Motor neuron (in vitro differentiated cells): ENCODE measurements around the gene MAP1B. TPM values are rescaled to one million over a fixed set of nuclear protein-coding genes. Genes with fewer than 3 reads are reported as not detected.
"Not testable (repeated sequence)": the region's sequence is repeated elsewhere in the genome, so short reads cannot be mapped to it uniquely, and the experiment has no call there.

Experiments
- ATAC-seq, 8 experiments: fragments of 200-7000 bp; cut with Tn5 transposase; replicated peaks in 6 of 8; 2 replicates each; pipeline ENCODE4 v1.8.0; 2021; ENCODE audit warnings: mild to moderate bottlenecking in 8 of 8, moderate library complexity in 8 of 8
- H3K27ac ChIP-seq, 2 donors: fragments of 250-450 bp; sonication (Bioruptor Pico); 2 replicates each; pipeline ENCODE4 v1.9.0; 2021; ENCODE audit warnings: antibody characterized with exemption in 2 of 2, mild to moderate bottlenecking in 2 of 2, moderate library complexity in 1 of 2
- H3K4me1 ChIP-seq, 2 donors: fragments of 250-450 bp; sonication (Bioruptor Pico); replicated peaks in 1 of 2; 2 replicates each; pipeline ENCODE4 v1.6.1; 2021; ENCODE audit warnings: antibody characterized with exemption in 2 of 2, mild to moderate bottlenecking in 2 of 2, moderate library complexity in 1 of 2
- H3K4me3 ChIP-seq, 5 donors: fragments of 250-450 bp; sonication (Bioruptor Pico); 2 replicates each; pipeline ENCODE4 v1.9.0; 2021; ENCODE audit warnings: antibody characterized with exemption in 5 of 5, mild to moderate bottlenecking in 5 of 5, moderate library complexity in 4 of 5
- WGBS, 10 experiments: fragments of 450-650 bp; shearing (Covaris generic); methylation state at CpG; one replicate each; pipeline ENCODE4 v1.0.0; 2022; 5-methylcytosine and 5-hydroxymethylcytosine counted together
- in situ Hi-C, 9 experiments: fragments of 400-800 bp; cut with MboI; loops; one replicate each; pipeline ENCODE4 v1.15.0; 2021; ENCODE audit warnings: low sequenced_read_pairs in 9 of 9, low pct_unique_long_range_greater_than_20kb in 2 of 9; ENCODE audit not compliant: unreplicated experiment in 9 of 9
- total RNA-seq, 8 experiments: library from RNA; unstranded; fragments of 300-600 nt; gene quantifications; 2 replicates each; pipeline versions ENCODE4 v1.2.3 to v1.2.4, GENCODE V29; 2022

The MAP1B gene
- total RNA-seq, 8 experiments from 2014 or later, result 36.3 to 576 (median 371) TPM

DNA sequence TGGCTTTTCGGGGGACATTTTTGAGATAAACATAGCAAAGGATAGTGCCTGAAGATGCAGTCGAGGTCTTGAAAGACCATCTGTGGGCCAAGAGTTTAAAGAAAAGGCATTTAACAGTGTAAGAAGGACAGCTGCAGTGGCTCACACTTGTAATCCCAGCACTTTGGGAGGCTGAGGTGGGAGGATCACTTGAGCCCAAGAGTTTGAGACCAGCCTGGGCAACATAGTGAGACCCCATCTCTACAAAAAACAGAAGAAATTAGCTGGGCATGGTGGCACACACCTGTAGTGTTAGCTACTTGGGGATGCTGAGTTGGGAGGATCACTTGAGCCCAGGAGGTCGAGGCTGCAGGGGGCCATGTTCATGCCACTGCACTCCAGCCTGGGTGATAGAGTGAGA, 63.9 kb downstream of the MAP1B start:
- in situ Hi-C loops, H3K27ac ChIP-seq, H3K4me3 ChIP-seq, ATAC-seq: not testable (repeated sequence)
- 33 to 100% (median 94%) methylated on average over 1 to 2 of the region's 3 CpGs; no CpG with 5 or more reads in 1 of the 10 experiments for WGBS, 10 experiments
- peaks cover 44 to 78% of the 10 kb centered on the region in 2 donors for H3K4me1 ChIP-seq

DNA sequence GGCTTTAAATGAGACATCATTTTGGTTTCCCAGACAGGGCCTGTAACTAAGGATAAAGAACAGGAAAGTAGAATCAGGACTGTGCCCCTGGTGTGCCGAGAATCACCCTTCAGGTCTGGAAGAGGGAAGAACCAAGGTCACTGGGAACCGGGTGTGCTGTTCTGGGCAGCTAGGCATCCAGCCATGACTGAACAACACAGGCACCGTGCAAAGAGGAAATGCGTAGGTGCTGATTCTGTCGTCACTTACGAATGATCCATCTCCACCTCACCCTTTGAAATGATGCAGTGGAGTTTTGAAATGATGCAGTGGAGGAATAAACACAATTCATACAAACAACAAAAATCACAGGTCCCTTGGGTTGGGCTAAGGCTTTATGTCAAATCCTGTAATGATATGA, 64.4 kb downstream of the MAP1B start:
- peaks cover 39 to 73% of the 10 kb centered on the region in 2 donors for H3K4me1 ChIP-seq
- H3K4me3 ChIP-seq, result no peak overlapping the region
- ATAC-seq, result no peak
- in situ Hi-C loops, result no loop called here
- no peak overlapping the region for H3K27ac ChIP-seq
- 80 to 100% (median 98%) methylated on average over 1 to 5 of the region's 6 CpGs; no CpG with 5 or more reads in 6 of the 10 experiments for WGBS, 10 experiments

DNA sequence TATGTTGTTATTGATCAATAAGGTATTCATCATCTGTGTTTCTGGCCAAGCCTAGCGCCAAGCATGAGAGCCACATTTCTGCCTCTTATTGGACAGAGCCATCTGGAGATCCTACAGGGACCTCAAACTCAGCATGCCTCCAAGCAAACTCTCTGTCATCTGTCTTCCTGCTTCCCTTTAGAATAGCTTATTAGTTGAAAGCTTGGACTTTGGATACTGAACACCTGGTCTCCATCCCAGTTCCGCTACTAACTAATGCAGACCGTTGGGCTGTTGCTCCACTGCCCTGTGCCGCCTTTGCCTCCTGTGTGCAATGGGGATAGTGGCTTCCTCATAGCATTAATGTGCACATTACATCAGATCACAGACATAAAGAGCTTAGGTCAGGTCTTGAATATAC, 65.5 kb downstream of the MAP1B start:
- 57 to 100% (median 89%) methylated on average over 1 to 4 of the region's 4 CpGs; no CpG with 5 or more reads in 1 of the 10 experiments for WGBS, 10 experiments
- ATAC-seq, result peak in 5 of 8 experiments; percentile 41 to 86 (median 53)
- Histone ChIP-seq H3K4me1 (peaks cover 29 to 62% of the 10 kb centered on the region in 2 donors), H3K27ac (no peak overlapping the region), H3K4me3 (no peak overlapping the region)
- in situ Hi-C loops, result no loop called here

DNA sequence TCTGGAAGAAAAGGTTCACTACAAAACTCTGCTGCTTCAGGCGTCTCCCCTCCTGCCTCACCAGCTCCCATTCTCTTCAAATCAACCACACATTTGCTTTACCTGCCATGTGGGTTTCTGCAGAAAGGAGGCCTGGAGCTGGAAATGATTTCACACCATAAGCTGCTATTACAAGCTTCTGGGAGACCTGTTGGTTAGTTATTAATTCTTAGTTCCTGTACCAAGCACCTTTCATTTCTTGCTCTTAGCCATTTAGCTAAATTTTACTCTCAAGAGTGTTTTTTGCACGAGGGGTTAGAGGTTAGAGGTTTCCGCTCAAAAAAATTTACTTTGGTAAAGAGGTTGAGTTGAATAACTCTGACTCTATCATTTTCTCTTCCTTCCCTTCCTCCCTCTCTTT, 70.3 kb downstream of the MAP1B start:
- in situ Hi-C loops, result no loop called here
- no peak overlapping the region for H3K27ac ChIP-seq
- peaks cover 37 to 47% of the 10 kb centered on the region in 2 donors for H3K4me1 ChIP-seq
- ATAC-seq, result no peak
- no peak overlapping the region for H3K4me3 ChIP-seq
- WGBS, 10 experiments, result 71 to 100% (median 83%) methylated on average over 1 to 3 of the region's 3 CpGs; no CpG with 5 or more reads in 1 of the 10 experiments

DNA sequence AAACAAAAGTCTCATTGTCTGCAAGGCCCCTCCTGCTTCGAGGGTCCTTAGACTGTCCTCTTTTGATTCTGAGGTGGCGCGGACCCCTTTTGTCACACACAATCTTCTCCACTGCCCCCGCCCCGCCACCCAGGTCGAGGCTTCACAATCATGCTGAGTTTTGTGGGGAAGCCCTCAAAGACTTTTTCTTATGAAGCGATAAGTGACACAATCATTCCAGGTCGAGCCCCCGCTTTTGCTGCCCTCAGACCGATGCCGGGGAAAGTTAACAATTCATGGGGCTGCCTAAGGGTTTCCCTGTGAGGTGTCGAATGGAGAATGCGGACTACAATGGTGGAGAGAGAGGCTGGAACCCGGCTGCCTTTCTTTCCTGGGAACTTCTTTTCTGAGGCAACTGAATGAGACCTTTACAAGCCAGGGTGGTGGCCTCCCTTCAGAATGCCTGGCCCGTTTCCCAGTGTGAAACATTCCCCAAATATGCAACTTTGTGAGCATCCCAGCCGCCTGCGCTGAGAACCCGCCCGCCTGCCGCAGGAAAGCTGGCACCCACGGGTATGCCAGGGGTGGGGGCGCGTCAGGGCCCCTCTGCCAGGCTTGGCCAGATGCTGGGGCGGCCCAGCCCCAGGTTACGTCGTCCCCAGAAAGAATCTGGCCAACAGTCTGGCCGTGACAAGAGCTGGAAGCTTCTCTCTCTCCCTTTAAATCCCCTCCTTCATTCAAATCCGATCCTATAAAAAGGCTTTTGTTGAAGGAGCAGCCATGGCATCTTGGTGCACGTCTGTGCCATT, 71.9 kb downstream of the MAP1B start:
- 0 to 31% (median 24%) methylated on average over 2 to 13 of the region's 29 CpGs; no CpG with 5 or more reads in 1 of the 10 experiments for WGBS, 10 experiments
- Histone ChIP-seq H3K4me1 (peaks cover 44 to 45% of the 10 kb centered on the region in 2 donors), H3K4me3 (no peak overlapping the region), H3K27ac (peak overlapping the region; percentile 35 to 76)
- ATAC-seq, result peak; percentile 48 to 98 (median 74)
- in situ Hi-C loops, result no loop called here

DNA sequence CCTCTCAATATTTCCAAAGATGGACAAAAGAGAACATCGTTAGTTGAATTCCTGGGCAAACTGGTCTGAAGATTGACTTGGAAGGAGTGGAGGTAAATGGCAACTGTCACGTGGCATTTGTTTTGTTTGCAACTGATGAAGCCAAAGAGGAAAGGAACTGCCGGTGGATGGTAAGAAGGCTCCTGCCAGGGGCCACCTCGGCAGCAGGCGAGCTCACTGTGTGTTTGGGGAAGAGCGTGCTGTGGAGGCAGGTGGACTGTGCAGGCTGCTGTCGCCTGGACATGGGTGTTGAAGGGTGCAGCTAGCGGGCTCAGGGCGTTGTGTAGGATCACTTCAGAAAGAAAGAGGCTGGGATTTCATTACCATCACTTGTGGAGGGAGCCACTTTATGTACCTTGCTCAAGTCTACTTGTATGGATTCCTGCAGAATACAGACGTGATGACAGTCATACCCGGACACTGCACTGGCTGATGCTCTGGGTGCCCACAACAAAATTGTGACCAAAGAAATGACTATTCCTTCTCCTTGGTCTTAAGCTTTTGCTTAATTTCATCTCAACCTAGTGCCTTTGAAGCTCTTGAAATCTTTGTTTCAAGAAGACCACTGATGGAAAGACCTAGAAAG, 72.7 kb downstream of the MAP1B start:
- H3K4me3 ChIP-seq, result no peak overlapping the region
- peak in 4 of 8 experiments; percentile 2 to 35 (median 6) for ATAC-seq
- WGBS, 10 experiments, result 20 to 72% (median 35%) methylated on average over 1 to 10 of the region's 11 CpGs; no CpG with 5 or more reads in 2 of the 10 experiments
- H3K27ac ChIP-seq, result peak overlapping the region; percentile 35 to 76
- in situ Hi-C loops, result no loop called here
- H3K4me1 ChIP-seq, result peaks cover 44 to 45% of the 10 kb centered on the region in 2 donors

DNA sequence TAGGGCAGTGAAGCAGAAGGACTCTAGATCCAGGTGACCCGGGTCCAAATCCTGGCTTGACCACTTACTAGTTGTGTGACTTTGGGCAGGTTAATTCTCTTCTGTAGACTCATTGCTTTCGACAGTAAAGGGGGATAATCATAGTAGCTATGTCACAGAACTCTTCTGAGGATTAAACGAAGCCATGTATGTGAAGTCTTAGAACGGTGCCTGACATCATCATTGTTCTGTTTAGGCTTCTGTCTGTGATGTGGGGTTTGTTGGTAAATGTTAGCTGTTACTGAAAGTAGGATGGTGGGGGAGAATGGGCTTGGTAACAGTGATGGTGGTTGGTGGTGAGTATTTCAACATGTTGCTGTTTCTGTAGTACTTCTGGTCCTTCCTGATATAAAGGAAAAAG, 73.7 kb downstream of the MAP1B start:
- in situ Hi-C loops, result no loop called here
- peaks cover 44 to 45% of the 10 kb centered on the region in 2 donors for H3K4me1 ChIP-seq
- no peak overlapping the region for H3K4me3 ChIP-seq

DNA sequence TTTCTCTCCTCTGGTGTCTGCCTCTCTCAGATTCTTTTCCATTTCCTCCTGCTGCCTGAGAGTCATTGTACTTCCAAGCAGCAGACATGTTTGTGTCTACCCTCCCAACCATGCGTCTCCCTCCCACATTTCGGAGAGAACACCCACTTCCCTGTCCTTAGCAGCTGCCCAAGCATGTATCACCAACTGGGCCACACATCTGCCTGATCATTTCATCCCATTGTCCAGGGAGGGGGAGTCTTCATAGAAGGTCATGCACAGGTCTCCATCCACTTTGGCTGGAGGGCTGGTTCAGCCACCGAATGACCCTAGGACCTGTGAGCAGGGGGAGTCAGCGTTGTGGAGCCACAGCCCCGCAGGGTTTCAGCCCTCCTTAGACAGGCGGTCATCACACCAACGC, 75.4 kb downstream of the MAP1B start:
- ATAC-seq, result peak in 3 of 8 experiments; percentile 5 to 24 (median 6)
- Histone ChIP-seq H3K4me1 (peaks cover 44 to 45% of the 10 kb centered on the region in 2 donors), H3K27ac (peak overlapping the region in 1 of 2 donors; percentile 36), H3K4me3 (no peak overlapping the region)
- in situ Hi-C loops, result no loop called here
- 7 to 17% (median 9%) methylated on average over 1 to 6 of the region's 7 CpGs; no CpG with 5 or more reads in 7 of the 10 experiments for WGBS, 10 experiments

More for the DNA sequence above, 73.7 kb downstream of the MAP1B start:
- 30 to 83% (median 45%) methylated on average over 1 to 4 of the region's 4 CpGs; no CpG with 5 or more reads in 3 of the 10 experiments for WGBS, 10 experiments
- no peak for ATAC-seq
- no peak overlapping the region for H3K27ac ChIP-seq

DNA sequence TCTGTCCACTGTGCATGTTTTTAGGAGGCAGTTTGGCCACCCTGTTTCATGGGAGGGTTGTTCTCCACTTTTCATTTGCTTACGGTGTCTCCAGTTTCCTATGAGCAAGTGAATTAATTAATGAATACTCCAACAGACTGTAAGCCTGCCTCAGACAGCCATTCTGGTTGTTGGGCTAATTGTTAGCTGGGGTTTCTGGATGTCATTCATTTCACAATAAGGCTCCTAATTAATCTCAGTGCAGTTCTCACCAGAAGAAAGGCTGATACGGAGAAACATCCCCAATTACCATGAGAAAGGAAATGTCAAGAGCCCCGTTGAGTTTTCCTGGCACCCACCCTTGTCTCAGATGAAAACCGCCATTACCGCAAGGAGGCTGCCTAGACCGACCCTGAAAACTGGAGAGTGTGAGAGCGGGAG, 75.8 kb downstream of the MAP1B start:
- Histone ChIP-seq H3K4me1 (peaks cover 44 to 45% of the 10 kb centered on the region in 2 donors), H3K4me3 (no peak overlapping the region), H3K27ac (peak overlapping the region; percentile 37 to 55)
- ATAC-seq, result peak in 5 of 8 experiments; percentile 46 to 77 (median 72)
- 0 to 100% (median 27%) methylated on average over 2 to 6 of the region's 7 CpGs; no CpG with 5 or more reads in 2 of the 10 experiments for WGBS, 10 experiments
- in situ Hi-C loops, result no loop called here

DNA sequence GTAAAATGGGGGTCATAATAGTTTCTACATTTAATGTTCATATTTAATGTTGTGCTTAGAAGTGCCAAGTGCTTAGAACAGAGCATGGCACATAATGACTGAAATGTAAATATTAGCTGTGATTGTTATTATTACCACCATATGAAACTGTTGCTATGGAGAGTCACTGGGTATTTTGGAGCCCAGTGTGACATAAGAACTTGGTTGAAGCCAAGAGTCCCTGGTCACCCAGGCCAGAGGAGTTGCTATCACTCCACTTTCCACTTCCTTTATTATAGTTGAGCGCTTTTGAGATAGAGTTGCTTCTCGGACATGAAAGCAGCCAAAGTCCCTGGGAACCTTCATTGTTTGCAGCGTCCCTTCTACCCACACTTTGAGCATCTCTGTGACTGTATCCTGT, 77.1 kb downstream of the MAP1B start:
- in situ Hi-C loops, result no loop called here
- no peak overlapping the region for H3K27ac ChIP-seq
- no peak overlapping the region for H3K4me3 ChIP-seq
- peak in 1 of 8 experiments; percentile 2 for ATAC-seq
- 80 to 100% (median 100%) methylated on average over 1 to 3 of the region's 3 CpGs; no CpG with 5 or more reads in 3 of the 10 experiments for WGBS, 10 experiments
- peaks cover 34 to 35% of the 10 kb centered on the region in 2 donors for H3K4me1 ChIP-seq

DNA sequence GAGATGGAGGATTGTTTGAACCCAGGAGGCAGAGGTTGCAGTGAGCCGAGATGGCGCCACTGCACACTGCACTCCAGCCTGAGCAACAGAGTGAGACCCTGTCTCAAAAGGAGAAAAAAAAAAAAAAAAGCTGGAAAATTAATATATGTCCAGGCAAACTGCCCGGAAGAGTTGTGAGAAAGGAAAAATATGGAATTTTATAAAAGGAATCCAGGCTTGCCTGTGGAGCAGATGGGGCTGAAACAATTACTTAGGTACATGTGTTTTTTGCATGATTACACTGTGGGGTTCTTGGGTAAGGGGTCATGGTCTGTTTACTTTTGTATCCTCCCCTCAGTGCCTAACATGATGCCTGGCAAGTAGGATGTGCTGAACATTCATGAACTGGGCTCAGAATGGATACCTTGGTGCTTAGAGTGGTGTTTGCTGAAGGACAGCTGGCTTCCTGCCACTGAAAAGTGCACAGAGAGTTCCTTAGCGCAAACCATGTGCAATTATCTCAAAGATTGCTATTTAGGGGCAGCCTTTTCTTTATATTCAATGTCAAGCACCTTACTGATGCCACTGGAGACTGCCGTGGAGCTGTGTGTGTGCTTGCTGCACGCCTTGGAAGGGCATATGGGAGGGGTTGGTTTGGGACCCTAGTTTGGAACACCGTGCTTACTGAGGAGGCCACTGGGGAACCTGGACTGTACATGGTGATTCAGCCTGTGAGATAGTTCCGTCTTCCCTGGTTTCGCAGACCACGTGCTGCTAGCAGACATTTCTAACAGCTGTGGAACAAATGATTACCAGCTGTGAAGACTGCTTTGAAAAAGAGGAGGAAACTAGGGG, 78.4 kb downstream of the MAP1B start:
- in situ Hi-C loops, result no loop called here
- 36 to 98% (median 90%) methylated on average over 2 to 10 of the region's 10 CpGs for WGBS, 10 experiments
- Histone ChIP-seq H3K4me1 (peaks cover 24 to 25% of the 10 kb centered on the region in 2 donors), H3K27ac (no peak overlapping the region), H3K4me3 (no peak overlapping the region)
- peak in 4 of 8 experiments; percentile 2 to 57 (median 25) for ATAC-seq

DNA sequence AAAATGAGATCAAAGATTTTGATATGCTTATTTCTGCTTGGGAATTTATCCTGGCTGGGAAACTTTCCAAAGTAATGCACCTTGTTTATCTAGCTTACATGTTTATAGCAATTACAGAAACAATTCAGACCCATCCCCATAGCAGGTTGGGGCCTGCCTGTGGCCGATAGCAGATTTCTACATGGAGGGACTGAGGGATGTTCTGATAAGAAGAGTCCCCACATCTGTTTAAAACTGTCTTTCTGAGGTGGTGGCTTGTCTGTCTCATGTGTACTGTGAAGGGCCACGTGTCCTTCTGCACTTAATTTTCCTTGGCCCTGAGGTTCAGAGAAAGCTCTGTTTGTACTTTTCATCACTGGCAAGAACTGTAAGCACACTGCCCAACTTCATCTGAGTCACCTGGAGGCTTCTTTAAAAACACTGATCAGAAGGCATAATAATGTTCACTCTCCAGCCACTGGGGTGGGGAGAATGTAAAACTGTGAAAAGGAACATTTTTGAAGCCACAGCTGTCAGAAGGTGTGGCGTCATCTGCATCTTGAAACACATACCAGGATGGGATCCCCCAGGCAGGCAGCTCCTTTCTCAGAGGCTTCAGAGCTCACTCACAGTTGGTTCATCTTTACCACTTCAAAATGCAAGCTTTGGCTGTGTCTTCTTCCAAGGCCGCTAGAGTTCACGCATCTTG, 80.3 kb downstream of the MAP1B start:
- peak in 3 of 8 experiments; percentile 58 to 91 (median 88) for ATAC-seq
- 60 to 100% (median 84%) methylated on average over 1 to 5 of the region's 5 CpGs; no CpG with 5 or more reads in 2 of the 10 experiments for WGBS, 10 experiments
- H3K4me1 ChIP-seq, result peaks cover 13 to 19% of the 10 kb centered on the region in 2 donors
- in situ Hi-C loops, result no loop called here
- H3K4me3 ChIP-seq, result no peak overlapping the region
- H3K27ac ChIP-seq, result no peak overlapping the region
